ENCODE measurements around the gene GABRA5.

Gene GABRA5

DNA sequence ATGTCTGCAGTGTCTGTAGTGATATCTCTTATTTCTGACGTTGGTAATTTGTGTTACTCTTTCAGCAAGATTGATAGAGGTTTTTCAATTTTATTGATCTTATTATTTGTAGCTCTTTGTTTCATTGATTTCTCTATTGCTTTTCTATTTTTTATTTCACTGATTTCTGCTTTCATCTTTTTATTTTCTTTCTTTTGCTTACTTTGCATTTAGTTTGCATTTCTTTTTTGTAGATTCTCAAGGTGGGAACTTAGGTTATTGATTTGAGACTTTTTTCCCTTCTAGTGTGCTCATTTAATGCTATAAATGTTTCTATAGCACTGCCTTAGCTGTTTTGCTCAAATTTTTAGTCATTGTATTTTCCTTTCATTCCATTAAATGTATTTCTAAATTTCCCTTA lies 54.6 kb downstream of the GABRA5 start:
- DNase-seq (ENCODE audit: extremely low read depth in 1 of 2, low read depth in 1 of 2), result no peak

DNA sequence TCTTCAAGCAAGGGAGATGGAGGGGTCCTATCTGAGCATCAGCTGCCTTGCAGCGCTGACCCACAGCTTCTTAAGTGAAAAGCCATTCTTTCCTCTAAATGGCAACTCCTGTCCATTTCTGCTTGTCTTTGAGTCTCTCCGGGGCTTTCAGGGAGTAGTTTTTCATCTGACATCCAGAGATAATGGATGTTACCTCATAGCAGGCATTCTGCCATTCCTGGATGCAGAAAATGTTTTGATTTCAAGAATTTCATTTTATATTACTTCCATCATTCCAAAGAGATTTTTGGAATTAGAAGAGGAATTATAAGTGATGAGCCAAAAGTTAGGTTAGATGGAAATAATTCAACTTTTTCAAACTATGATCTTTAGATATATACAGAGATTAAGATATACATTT lies 59.2 kb downstream of the GABRA5 start:
- DNase-seq (ENCODE audit: extremely low read depth in 1 of 2, low read depth in 1 of 2), result no peak

DNA sequence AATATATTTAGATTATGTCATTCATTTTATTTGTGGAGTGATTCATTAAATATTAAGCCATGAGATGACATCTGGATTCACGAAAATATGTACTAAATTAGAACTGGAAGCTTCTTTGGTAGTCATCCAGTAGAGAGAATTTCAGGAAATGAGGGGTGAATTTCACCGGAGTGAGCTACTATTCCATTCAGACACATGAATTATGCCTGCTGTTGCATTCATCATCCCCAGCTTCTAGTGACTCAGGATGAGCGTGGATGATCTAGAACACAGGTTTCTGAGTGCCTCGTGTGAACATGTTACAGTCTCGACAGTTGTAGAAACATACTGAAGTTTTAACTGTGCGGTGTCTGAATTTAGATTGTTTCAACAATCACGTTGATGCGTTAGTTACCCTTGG lies 61.2 kb downstream of the GABRA5 start:
- no peak for DNase-seq (ENCODE audit: extremely low read depth in 1 of 2, low read depth in 1 of 2)

DNA sequence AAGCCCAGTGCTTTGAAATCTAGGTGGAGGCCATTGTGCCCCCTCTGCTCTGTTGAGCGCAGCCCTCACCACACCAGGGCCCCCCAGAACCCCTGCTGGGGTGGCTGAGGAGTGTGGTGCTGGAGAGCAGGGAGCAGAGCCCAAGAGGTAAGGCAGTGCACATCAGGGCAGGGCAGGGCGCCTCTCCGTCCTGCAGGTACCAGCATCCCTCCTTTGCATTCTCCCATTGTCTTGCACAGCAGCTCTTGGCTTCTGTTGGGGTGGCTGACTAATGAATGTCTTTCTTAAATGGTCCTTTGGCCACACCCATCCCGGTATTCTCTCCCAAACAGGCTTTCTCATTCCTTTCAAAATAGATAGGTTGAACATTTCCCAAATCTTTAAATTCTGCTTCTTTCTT lies 62.7 kb downstream of the GABRA5 start:
- DNase-seq (ENCODE audit: extremely low read depth in 1 of 2, low read depth in 1 of 2), result no peak

DNA sequence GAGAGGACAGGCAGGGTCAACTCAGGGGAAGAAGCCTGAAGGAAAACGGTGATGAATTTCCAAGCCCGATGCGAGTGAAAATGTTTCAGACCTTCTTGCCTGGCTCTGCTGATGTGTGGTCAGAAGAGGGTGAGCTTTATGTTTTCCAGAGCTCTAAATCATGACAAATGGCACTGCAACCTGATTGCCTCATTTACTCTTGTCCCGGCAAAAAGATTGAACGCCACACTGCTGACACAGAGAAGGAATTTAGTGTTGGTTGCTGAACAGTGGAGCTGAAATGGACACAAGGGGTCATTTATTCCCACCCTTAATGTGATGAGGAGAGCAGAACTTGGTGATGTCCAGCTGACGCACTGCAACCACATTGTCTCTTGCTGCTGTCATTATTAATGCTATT lies 68.0 kb downstream of the GABRA5 start:
- DNase-seq (ENCODE audit: extremely low read depth in 1 of 2, low read depth in 1 of 2), result no peak

DNA sequence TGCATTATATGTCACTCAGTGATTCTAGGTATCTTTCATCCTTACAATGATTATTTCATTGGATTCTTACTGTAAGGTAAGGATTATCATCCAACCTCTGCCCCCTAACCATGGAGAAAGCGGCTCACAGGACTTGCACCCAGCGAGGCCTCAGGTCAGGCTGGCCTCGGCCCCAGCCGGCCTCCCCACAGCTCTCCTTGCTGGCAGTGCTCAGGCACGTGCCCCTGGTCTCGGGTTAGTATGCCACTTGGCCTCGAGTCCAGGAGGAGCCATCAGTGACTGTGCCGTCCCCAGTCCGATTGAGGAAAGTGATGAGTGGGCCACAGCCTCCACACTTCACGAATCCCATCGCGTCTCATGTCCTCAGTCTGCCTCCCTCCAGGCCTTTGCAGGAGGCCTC lies 68.5 kb downstream of the GABRA5 start:
- DNase-seq (ENCODE audit: extremely low read depth in 1 of 2, low read depth in 1 of 2), result no peak

DNA sequence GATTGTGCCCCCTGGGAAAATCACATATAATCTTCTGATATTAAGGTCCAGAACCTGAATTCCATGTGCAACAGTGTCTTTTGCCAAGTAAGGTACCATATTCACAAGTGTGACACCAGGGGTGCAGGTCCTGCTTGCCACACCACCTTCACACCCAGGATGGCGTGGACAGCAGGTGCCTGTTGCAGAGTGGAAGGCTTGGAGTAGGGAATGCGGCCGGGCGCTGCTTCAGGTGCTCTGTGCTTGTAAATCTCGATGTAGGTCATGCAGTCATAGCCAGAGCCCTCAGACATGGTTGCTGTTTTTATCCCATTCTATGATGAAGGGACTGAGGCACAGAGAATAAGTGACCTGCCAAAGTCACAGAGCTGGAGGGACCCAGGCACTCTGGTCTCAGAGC lies 69.6 kb downstream of the GABRA5 start:
- no peak for DNase-seq (ENCODE audit: extremely low read depth in 1 of 2, low read depth in 1 of 2)

DNA sequence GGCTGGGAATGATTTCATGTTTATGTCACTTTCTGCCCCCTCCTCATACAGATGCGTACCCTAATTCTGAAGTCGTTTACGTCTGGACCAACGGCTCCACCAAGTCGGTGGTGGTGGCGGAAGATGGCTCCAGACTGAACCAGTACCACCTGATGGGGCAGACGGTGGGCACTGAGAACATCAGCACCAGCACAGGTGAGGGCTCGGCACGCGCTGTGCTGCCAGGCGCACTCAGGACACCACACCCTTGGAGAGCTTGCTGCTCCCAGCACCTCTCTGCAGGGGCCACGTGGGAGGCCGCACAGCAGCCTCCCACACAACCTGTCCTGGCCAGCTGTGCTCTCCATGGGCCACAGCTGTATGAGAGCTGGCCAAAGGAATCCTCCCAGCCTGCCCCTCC lies 70.3 kb downstream of the GABRA5 start:
- no peak for DNase-seq (ENCODE audit: extremely low read depth in 1 of 2, low read depth in 1 of 2)

DNA sequence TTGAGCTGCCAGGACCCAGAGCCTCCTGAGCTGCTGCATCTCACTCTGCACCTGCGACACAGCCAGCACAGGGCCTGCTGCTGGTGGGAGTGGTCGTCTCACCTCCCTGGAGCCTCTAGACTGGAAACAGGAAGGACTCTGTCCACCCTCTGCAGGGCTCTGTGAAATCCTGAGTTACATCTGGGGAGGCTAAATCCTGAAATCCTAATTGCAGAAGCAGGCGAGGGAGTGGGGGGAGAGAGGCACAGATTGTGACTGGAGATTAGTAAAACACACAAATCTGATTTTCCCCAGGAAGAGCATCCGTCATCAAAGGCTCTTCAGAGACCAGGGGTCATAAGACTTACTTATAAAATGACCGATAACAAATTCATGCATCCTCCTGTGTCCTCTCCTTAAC lies 72.5 kb downstream of the GABRA5 start:
- DNase-seq (ENCODE audit: extremely low read depth in 1 of 2, low read depth in 1 of 2), result no peak

DNA sequence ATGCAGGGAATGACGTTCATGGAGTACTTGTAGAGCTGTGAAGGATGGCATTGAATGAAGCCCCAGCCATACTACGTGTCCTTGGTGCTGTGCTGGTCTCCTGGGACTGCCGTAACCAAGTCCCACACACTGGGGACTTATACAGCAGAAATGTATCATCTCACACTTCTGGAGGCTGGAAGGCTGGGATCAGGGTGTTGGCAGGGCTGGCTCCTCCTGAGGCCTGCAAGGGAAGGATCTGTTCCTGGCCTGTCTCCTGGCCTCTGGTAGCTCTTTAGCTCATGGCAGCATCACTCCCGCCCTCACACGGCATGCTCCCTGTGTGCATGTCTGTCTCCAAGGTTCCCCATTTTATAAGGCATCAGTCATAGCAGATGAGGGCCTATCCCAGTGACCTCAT lies 74.6 kb downstream of the GABRA5 start:
- DNase-seq (ENCODE audit: extremely low read depth in 1 of 2, low read depth in 1 of 2), result no peak

DNA sequence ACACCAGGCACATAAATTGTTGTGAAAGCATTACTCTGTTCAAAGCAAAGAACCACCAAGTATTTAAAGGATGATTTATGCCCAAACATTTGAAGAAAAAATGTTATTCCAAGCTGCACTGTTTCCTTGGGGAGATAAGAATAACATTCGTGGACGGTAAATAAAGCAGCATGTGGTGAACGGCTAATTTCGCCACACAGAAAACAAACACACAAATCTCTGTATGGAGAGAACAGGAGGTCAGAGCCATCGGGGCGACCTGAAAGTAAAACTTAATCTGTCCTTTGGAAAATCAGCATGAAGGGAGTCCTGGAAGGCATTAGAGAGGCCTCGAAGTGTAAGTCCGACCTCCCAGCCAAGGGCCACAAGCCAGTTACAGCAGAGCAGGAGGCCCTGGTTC lies 77.0 kb downstream of the GABRA5 start:
- no peak for DNase-seq (ENCODE audit: extremely low read depth in 1 of 2, low read depth in 1 of 2)

DNA sequence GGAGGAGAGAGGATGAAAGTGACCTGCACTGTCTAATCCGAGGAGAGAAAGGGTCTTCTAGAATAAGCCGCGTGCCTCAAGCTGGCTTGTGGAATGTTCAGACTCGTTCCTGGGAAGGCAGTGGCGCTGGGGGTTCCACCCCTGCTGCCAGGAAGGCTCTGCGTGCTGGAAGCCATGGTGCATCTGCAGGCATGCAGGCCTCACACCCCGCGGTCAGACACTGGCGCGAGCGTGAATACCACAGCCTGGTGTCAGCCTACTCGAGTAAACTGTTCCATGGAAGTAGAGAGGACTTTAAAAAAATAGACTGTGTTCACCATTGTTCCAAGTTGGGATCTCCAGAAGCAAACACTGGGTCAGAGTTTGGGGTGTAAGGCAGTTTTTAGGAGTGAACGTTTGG lies 78.2 kb downstream of the GABRA5 start:
- no peak for DNase-seq (ENCODE audit: extremely low read depth in 1 of 2, low read depth in 1 of 2)

DNA sequence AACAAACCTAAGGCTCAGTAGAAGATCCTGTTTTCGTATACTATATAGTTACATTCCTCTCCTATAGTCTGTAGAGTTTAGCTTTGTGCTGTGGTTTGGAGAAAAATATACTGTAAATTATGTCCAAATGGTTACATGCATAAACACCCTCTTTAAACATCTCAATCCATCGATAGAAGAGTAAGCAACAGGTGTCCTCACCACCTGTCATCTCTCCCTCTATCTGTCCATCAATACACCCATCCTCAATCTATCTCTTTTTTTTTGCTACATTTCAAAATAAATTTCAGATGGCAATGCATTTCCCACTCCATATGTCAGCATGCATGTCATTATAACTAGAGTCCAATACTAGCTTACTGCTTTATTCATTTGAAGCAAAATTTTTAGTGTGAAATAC lies 83.1 kb downstream of the GABRA5 start:
- DNase-seq (ENCODE audit: extremely low read depth in 1 of 2, low read depth in 1 of 2), result no peak

DNA sequence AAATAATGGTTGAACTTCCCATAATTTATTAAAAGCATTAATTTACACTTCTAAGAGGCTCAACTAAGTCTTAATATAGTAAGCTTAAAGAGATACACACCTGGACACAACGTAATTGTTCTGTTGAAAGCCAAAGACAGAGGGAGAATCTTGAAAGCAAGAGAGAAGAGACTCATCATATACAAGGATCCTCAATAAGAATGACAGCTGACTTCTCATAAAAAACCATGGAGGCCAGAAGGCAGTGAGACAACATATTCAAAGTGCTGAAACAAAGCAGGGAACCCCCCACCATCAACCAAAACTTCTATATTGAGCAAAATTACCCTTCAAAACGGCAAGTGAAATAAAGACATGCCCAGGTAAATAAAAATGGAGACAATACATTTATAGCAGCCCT lies 87.5 kb downstream of the GABRA5 start:
- DNase-seq (ENCODE audit: extremely low read depth in 1 of 2, low read depth in 1 of 2), result no peak

DNA sequence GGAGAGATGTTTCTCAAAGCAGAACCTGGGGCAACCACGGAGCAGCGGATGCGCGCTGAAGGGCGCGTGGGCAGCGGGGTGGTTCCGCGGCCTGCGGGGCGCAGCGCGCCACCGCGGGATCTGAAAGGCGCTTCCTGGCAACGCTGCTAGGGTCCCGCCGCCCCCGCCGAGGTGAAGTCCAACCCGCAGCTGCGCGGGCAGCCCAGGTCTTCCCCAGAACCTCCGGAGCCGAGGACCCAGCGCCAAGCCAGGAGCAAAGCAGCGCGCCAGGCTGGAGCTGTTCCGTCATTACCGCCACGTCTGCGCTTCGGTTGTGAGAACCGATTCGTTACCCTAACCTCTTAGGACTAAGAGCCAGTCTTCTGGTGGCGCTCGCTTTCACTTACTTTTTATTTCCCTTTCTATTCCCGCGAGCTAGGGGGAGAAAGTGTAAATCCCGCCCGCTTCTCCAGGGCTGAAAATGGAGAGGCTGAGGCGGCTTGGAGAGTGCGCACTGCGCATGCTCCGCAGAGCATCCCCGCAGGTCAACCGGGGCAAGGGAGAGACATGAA lies 100.9 kb downstream of the GABRA5 start:
- no peak for DNase-seq (ENCODE audit: extremely low read depth in 1 of 2, low read depth in 1 of 2)

DNA sequence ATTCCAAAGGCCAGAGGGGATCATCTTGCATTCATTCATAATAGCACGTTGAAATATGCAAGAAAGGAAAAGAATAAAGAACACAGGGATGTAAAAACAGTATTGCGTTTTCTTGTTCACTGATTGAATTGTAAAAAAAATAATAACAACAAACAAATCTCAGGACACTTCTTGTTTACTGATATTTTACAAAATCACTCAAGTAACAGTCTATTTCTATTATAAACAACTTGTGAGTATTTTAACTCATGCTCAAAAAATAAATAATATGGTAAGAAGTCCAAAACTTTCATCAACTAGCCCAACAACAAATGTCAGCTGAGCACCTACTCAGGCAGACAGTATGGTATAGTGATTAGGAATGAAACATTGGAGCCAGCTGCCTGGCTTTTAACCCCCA lies 101.9 kb downstream of the GABRA5 start:
- DNase-seq (ENCODE audit: extremely low read depth in 1 of 2, low read depth in 1 of 2), result no peak

DNA sequence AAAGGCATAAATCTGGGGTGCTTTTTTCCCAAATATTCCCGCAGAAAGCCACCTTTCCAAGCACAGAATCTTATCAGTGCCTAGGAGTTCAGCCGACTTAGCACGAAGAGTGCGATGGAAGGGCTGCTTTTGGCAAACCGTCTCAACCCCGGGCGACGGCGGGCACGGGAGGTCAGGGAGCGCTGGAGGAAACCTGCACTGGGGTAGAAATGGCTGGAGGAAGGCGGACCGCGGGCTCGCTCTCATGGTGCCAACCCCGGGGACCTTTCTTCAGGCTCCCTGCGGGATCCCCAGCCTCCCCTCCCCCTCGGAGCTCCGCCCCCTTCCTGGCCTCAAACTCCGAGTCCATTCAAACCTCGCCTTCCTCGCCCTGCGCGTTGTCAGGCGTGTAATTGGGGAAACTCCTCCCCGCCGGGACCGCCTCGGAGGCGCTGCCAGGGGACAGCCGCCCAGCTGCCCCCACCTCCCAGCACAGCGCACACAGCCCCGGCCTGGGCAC lies 103.9 kb downstream of the GABRA5 start, which contains the start of gene GABRG3:
Gene GABRG3 (plus strand): TSS at position 470 of the 499 bp plus-strand sequence.
- no peak for DNase-seq (ENCODE audit: extremely low read depth in 1 of 2, low read depth in 1 of 2)

DNA sequence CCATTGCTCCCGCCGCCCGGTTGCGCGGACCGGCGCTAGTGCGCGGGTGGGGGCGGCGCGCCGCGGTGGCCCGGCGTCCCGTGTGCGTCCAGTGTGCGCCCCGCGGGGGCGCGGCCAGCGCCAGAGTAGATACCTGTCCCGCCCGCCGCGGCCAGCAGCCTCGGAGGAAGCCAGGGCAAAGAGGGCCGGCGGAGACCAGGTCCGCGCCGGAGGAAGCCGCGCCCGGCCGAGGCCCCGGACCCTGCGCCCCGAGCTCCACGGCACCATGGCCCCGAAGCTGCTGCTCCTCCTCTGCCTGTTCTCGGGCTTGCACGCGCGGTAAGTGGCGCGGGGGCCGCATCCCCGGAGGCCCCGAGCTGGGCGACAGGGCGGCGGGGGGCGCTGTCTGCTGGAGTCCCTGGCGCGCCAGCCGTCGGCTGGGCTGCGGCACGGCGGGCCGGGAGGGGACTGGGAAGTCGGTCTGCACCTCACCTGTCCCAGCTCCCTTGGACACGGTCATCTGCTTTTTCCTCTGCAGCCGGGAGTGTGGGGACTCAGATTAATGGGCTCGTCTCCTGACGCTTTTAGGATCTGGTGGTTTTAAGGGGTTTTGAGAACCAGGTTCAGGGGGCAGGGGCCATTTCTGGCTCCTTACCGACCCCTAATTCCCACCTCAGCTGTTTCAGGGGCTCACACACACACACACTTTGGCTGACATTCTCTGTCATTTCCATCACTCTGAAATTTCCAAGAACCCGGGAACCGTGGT lies 104.6 kb downstream of the GABRA5 start:
- no peak for DNase-seq (ENCODE audit: extremely low read depth in 1 of 2, low read depth in 1 of 2)

DNA sequence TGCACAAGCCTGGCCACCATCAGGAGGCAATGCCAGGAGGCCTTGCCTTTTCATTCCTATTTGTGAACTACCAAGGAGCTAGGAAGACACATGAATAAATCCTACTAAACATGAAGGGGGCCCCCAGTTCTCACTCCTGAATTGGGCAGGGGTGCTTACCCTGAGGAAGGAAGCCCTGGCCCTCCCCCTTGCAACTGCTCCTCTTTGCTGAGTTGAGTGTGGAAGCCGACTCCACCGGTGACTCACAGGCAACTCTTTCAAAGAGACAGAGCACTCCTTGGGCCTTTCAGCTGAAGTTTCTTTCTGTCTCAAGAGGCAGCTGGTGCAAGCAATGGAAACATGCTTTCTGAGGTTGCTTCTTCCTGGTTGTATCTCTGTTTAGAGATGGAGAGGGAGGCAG lies 105.8 kb downstream of the GABRA5 start:
- DNase-seq (ENCODE audit: extremely low read depth in 1 of 2, low read depth in 1 of 2), result no peak

DNA sequence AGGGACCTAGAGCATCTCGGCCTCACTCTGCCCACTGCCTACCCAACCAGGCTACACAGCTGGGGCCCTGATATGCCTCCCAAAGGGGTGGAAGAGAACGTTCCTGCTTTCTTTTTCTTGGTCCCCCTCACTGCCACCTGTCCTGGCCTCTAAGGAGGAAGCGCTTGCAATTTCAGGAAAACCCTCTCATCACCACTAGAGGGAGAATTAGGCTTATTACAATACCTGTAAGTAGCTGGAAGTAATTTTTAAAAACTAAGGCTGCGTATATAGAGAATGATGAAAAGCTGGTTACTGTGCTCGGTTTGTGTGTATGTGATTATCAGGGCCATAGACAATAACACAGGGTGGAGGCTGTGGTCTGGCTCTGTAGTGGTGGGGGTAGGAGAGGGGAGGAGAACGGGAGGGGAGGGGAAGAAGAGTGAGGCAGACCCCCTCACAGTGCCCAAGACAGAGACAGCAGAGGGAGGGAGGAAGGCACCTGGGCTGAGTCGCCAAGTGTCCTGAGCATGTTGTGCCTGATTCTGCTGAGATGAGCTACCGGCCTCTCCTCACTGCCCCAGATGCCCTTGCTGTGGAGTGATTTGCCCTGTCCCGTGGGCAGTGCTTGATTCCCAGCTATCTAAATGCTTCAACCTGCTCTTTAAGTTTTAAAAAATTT lies 107.4 kb downstream of the GABRA5 start:
- no peak for DNase-seq (ENCODE audit: extremely low read depth in 1 of 2, low read depth in 1 of 2)

DNA sequence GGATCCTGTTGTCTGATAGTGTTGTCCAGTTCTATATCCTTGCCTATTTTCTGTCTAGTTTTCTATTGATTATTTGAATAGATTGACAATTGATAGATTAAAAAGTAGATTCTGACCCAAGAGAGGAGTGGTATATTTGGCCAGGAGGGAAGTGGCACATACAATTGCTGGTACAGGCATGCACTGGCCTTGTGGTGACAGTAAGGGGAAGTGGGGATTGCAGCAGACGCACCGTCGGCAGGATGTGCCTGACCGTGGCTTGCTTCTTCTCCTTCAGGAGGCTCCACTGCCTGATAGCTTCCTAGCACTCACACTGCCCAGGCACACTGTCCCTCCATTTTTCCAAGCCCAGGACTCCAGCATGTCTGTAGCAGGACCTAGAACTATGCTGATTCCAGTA lies 114.6 kb downstream of the GABRA5 start:
- no peak for DNase-seq (ENCODE audit: extremely low read depth in 1 of 2, low read depth in 1 of 2)

DNA sequence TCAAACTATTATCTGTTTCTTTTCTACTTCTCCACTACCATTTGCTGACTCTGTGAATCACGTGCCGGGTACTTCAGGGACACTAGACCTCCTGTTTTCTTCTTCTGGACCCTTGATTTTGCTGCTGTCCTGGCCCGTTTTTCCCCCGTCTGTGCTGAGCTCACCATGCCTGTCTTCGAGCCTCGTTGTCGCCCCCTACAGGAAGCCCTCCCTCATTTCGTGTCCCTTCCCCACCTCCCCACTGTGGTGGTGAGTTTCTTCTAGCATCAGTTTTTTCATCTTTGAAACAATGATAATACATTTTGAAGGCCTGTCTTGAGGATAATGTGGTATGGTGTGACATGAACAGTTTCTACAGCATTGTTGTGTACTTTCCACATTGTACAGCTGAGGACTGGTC lies 117.0 kb downstream of the GABRA5 start:
- DNase-seq (ENCODE audit: extremely low read depth in 1 of 2, low read depth in 1 of 2), result no peak

Measured in stimulated activated CD8-positive, alpha-beta memory T cell treated with anti-CD3 and anti-CD28 coated beads, Interleukin-7, amount 100 ng/mL, for 48 hours (primary cell).